Tibial nerve (tissue), 4 donors: ENCODE results near the gene PDZD2. TPM values are rescaled to one million over a fixed set of nuclear protein-coding genes. Genes with fewer than 3 reads are reported as not detected.

ENCODE experiments used
- DNase-seq, 2 donors: peaks; one replicate each; pipeline ENCODE4 v3.0.0-alpha.2; 2019; ENCODE audit warnings: low spot score in 2 of 2
- H3K27ac ChIP-seq, 4 donors: fragments of 200-600 bp; sonication (generic) in 3 of 4; one replicate each; pipeline ENCODE4 v1.5.1; 2017 to 2019; ENCODE audit warnings: mild to moderate bottlenecking in 1 of 4
- H3K27me3 ChIP-seq, 2 donors: fragments of 200-600 bp; sonication (generic) in 1 of 2; one replicate each; pipeline versions ENCODE4 v1.5.1 to v1.6.0; 2017 to 2019
- H3K36me3 ChIP-seq, 3 donors: fragments of 200-600 bp; sonication (generic); one replicate each; pipeline ENCODE4 v1.5.1; 2018 to 2019
- H3K4me1 ChIP-seq, 4 donors: fragments of 200-600 bp; sonication (generic) in 3 of 4; one replicate each; pipeline ENCODE4 v1.5.1; 2017 to 2019
- H3K4me3 ChIP-seq, 4 donors: fragments of 200-600 bp; sonication (generic) in 3 of 4; one replicate each; pipeline ENCODE4 v1.5.1; 2017 to 2019; ENCODE audit warnings: mild to moderate bottlenecking in 1 of 4, moderate library complexity in 1 of 4
- H3K9me3 ChIP-seq, 4 donors: fragments of 200-600 bp; sonication (generic) in 3 of 4; one replicate each; pipeline ENCODE4 v1.5.1; 2017 to 2019
- EP300 ChIP-seq, 2 donors: sonication (generic); formaldehyde crosslinking; IDR thresholded peaks; one replicate each; pipeline ENCODE4 v1.6.1; 2017; ENCODE audit warnings: antibody characterized with exemption in 2 of 2, mild to moderate bottlenecking in 1 of 2
- POLR2A ChIP-seq, 2 donors: fragments of 450-650 bp; IDR thresholded peaks; one replicate each; pipeline ENCODE4 v1.6.1; 2017; ENCODE audit warnings: antibody characterized with exemption in 2 of 2, mild to moderate bottlenecking in 2 of 2, moderate library complexity in 2 of 2
- WGBS, 2 donors: methylation state at CpG; one replicate each; pipeline ENCODE4 v1.1.5; 2018; 5-methylcytosine and 5-hydroxymethylcytosine counted together
- total RNA-seq, 4 donors: library from RNA; depleted of rRNA; stranded (reverse); fragments of >200 nt; gene quantifications; one replicate each; pipeline ENCODE4 v1.1.0, GENCODE V29; 2016
- TF ChIP-seq, protein P1 (sequence below), 5 experiments: fragments of 200-600 bp in 3 of 5; fragments of 450-650 bp in 2 of 5; sonication (generic) in 3 of 5; IDR thresholded peaks; one replicate each; pipeline ENCODE4 v1.5.1; 2016 to 2019; ENCODE audit warnings: antibody characterized with exemption in 5 of 5, mild to moderate bottlenecking in 3 of 5, moderate library complexity in 2 of 5

Gene PDZD2
- total RNA-seq, 4 donors from 2014 or later: 102 to 153 (median 117) TPM

DNA sequence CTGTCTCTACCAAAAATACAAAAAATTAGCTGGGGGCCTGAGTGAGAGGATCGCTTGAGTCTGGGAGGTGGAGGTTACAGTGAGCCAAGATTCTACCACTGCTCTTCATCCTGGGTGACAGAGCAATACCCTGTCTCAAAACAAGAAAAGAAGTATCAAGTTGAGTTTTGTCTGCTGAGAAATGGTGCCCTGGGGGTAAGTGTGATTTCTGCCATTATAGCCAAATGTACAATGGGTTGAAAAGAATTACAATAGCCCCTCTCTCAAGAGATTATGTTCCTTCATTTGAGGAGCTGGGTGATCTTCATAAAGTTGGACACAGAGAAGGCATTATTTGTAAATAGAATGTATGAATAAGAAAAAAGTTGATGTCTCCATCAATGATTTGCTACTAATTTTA is 345.8 kb downstream of the PDZD2 start:
- H3K9me3 ChIP-seq: peaks cover 0 to 7% (median 0%) of the 10 kb centered on the region in 4 donors
- 32 to 48% methylated on average over 1 of the region's 1 CpG for WGBS, 2 donors
- no peaks in the 10 kb centered on the region for H3K27me3 ChIP-seq
- no peak overlapping the region for H3K4me3 ChIP-seq
- peaks cover 0 to 34% (median 0%) of the 10 kb centered on the region in 4 donors for H3K4me1 ChIP-seq
- no peak for TF ChIP-seq POLR2A (IDR thresholded peaks at IDR 0.05)
- TF ChIP-seq EP300 (IDR thresholded peaks at IDR 0.05): no peak
- TF ChIP-seq, protein P1, sequence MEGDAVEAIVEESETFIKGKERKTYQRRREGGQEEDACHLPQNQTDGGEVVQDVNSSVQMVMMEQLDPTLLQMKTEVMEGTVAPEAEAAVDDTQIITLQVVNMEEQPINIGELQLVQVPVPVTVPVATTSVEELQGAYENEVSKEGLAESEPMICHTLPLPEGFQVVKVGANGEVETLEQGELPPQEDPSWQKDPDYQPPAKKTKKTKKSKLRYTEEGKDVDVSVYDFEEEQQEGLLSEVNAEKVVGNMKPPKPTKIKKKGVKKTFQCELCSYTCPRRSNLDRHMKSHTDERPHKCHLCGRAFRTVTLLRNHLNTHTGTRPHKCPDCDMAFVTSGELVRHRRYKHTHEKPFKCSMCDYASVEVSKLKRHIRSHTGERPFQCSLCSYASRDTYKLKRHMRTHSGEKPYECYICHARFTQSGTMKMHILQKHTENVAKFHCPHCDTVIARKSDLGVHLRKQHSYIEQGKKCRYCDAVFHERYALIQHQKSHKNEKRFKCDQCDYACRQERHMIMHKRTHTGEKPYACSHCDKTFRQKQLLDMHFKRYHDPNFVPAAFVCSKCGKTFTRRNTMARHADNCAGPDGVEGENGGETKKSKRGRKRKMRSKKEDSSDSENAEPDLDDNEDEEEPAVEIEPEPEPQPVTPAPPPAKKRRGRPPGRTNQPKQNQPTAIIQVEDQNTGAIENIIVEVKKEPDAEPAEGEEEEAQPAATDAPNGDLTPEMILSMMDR (IDR thresholded peaks at IDR 0.05): no peak
- no peak for DNase-seq
- no peak overlapping the region for H3K27ac ChIP-seq
- H3K36me3 ChIP-seq: peaks cover 0 to 17% (median 0%) of the 10 kb centered on the region in 3 donors

DNA sequence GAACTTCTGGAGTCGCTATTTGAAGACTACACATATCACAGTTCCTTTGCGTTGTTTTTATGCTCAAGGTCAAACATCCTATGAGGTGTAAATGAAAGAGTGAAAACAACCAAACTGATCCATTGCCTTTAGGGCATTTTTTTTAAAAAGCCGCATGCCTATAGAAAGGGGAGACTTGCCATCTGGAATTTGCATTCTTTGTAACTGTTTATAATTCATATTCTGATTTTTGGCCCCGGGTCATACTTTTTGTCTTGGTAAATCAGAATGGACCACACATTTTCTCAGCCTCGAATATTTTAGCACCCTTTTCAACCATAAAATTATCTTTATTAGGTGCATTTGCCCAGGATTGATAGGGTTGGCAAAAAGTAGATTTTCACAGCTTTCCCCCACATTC is 347.2 kb downstream of the PDZD2 start:
- no peak overlapping the region for H3K27ac ChIP-seq

DNA sequence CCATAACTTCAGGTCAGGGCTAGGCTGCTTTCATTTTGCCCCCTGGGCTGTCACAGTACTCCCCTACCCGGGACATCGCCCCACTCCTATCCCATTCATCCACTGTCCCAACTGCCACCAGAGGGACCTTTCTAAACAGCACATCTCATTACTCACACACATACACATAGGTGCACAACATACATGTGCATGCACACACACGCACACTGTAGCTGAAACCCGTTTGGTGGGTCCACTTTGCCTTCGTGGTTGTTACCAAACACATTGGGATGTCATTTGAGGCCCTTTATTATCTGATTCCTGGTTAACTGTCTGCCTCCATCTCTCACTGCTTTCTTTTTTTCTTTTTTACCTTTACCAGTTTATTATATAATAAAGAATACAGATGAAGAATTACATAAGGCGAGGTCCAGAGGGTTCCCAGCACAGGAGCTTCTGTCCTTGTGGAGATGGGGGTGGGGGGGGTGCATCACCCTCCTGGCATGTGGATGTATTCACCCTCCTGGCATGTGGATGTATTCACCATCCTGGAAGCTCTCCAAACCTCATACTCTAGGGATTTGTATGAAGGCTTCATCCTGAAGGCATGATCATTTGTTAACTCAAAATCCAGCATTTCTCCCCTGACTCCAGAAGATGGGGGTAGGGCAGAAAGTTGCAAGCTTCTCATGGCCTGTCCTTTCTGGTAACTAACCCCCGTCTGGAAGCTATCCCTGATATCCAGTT is 349.2 kb downstream of the PDZD2 start:
- H3K36me3 ChIP-seq: peaks cover 0 to 17% (median 0%) of the 10 kb centered on the region in 3 donors
- no peak overlapping the region for H3K4me3 ChIP-seq
- no peaks in the 10 kb centered on the region for H3K27me3 ChIP-seq
- TF ChIP-seq, protein P1 (IDR thresholded peaks at IDR 0.05): no peak
- TF ChIP-seq EP300 (IDR thresholded peaks at IDR 0.05): peak in 1 of 2 donors; percentile 12
- TF ChIP-seq POLR2A (IDR thresholded peaks at IDR 0.05): no peak
- peaks cover 0 to 31% (median 0%) of the 10 kb centered on the region in 4 donors for H3K4me1 ChIP-seq
- no peak for DNase-seq
- H3K9me3 ChIP-seq: peaks cover 0 to 7% (median 0%) of the 10 kb centered on the region in 4 donors
- no peak overlapping the region for H3K27ac ChIP-seq
- WGBS, 2 donors: 86 to 87% methylated on average over 7 of the region's 7 CpGs

More for the DNA sequence above, 347.2 kb downstream of the PDZD2 start:
- peaks cover 0 to 37% (median 0%) of the 10 kb centered on the region in 4 donors for H3K4me1 ChIP-seq
- TF ChIP-seq, protein P1 (IDR thresholded peaks at IDR 0.05): no peak
- TF ChIP-seq EP300 (IDR thresholded peaks at IDR 0.05) (no peak), POLR2A (IDR thresholded peaks at IDR 0.05) (no peak)
- no peaks in the 10 kb centered on the region for H3K27me3 ChIP-seq
- peaks cover 0 to 7% (median 0%) of the 10 kb centered on the region in 4 donors for H3K9me3 ChIP-seq
- H3K36me3 ChIP-seq: peaks cover 0 to 17% (median 0%) of the 10 kb centered on the region in 3 donors
- DNase-seq: no peak
- H3K4me3 ChIP-seq: no peak overlapping the region
- WGBS, 2 donors: 80 to 82% methylated on average over 5 of the region's 5 CpGs

DNA sequence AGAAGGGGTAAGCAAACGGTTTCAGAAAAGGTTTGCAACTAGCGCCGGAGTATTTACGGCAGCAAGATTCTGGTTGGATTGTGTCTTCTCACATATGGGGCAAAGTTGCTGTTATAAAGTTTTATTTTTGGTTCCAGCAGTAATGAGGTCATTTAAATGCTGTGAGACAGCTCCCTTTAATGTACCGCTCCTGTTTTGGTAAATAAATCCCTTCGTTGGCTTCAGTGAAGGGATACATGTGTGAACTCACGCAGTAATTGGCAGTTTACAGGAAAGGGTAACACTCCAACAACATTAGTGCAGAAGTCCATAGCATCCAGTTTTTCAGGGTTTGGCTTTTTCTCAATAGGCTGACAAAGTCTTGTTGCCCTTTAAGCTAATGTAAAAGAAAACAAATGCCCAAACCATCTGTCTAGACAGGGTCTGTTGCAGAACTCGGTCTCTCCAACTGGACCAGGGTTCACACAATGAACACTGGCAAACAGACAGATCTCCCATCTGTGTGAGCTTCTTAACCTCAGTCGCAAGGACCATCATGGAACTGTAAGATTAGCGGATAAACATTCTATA is 351.2 kb downstream of the PDZD2 start:
- Histone ChIP-seq H3K27me3 (no peaks in the 10 kb centered on the region), H3K9me3 (peaks cover 0 to 7% (median 0%) of the 10 kb centered on the region in 4 donors), H3K4me1 (peaks cover 0 to 36% (median 0%) of the 10 kb centered on the region in 4 donors), H3K4me3 (no peak overlapping the region), H3K36me3 (peaks cover 0 to 12% (median 0%) of the 10 kb centered on the region in 3 donors), H3K27ac (peak overlapping the region in 2 of 4 donors; percentile 15 to 59)
- 70 to 72% methylated on average over 10 of the region's 10 CpGs for WGBS, 2 donors
- TF ChIP-seq, protein P1 (IDR thresholded peaks at IDR 0.05): no peak
- TF ChIP-seq POLR2A (IDR thresholded peaks at IDR 0.05): no peak
- no peak for TF ChIP-seq EP300 (IDR thresholded peaks at IDR 0.05)
- no peak for DNase-seq

DNA sequence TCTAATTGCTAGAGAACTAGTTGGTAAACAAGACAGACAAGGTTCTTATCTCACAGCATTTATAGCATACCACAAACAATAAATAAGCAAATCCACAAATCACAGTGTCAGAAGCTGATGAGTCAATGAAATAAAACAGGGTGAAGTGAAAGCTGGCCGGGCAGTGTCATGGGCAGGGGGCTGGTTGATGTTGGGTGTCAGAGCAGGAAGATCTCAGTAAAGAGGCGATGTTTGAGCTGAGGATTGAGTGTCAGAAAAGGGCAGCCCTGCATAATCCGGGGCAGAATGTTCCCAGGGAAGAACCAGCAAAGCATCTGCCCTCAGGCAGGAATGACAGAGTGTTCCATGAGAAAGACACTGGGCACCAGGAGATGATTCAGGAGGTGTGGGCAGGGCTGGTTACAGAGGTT is 351.8 kb downstream of the PDZD2 start:
- H3K4me3 ChIP-seq: no peak overlapping the region
- WGBS, 2 donors: 64 to 75% methylated on average over 3 of the region's 3 CpGs
- peaks cover 0 to 7% (median 0%) of the 10 kb centered on the region in 4 donors for H3K9me3 ChIP-seq
- TF ChIP-seq POLR2A (IDR thresholded peaks at IDR 0.05) (no peak), EP300 (IDR thresholded peaks at IDR 0.05) (no peak)
- TF ChIP-seq, protein P1 (IDR thresholded peaks at IDR 0.05): no peak
- H3K27me3 ChIP-seq: no peaks in the 10 kb centered on the region
- H3K27ac ChIP-seq: peak overlapping the region in 2 of 4 donors; percentile 15 to 59
- peaks cover 0 to 18% (median 0%) of the 10 kb centered on the region in 3 donors for H3K36me3 ChIP-seq
- no peak for DNase-seq
- peaks cover 0 to 36% (median 0%) of the 10 kb centered on the region in 4 donors for H3K4me1 ChIP-seq
